ENCODE results near the gene PIK3R1.

Gene PIK3R1

DNA sequence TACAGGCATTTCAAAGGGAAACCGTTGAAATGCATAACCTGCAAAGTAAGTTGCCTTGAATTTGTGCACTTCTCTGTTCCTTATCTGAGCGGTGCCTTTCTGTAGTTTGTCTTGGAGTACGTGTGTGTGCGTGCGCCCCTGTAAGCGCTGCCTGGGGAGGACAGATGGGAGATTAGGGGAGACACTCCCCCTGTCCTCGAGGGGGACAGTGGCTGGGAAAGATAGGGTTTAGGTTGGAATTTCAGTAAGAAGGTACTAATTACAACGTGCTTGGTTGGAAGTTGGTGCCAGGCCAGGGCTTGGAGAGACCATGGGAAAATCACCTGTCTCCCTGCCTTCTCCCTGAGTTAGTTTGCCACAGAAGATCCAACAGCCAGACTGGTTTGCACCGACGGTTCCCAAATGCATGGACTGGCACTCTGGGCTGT, 73.2 kb downstream of the PIK3R1 start:
- H3K9me3 ChIP-seq (ENCODE audit: control insufficient read depth in 1 of 2, low read length in 2 of 2): no peaks in the 10 kb centered on the region
- peak overlapping the region; percentile 64 to 68 for H3K9ac ChIP-seq (ENCODE audit: low read depth in 1 of 2, low read length in 2 of 2)
- H3K27ac ChIP-seq (ENCODE audit: low read depth, low read length): peak overlapping the region; percentile 80
- peaks cover 59 to 69% of the 10 kb centered on the region in 2 donors for H3K4me1 ChIP-seq (ENCODE audit: control insufficient read depth in 1 of 2, insufficient read depth in 2 of 2, low read length in 2 of 2)
- peaks cover 4 to 24% of the 10 kb centered on the region in 2 donors for H3K36me3 ChIP-seq (ENCODE audit: control insufficient read depth in 1 of 2, insufficient read depth in 2 of 2, low read length in 2 of 2)
- peak overlapping the region; percentile 76 to 81 for H3K4me3 ChIP-seq (ENCODE audit: low read depth in 1 of 2, low read length in 2 of 2)
- no peaks in the 10 kb centered on the region for H3K27me3 ChIP-seq (ENCODE audit: control insufficient read depth in 1 of 2, insufficient read depth in 2 of 2, low read length in 2 of 2)

- H3K9ac ChIP-seq (ENCODE audit: low read depth in 1 of 2, low read length in 2 of 2): peak overlapping the region in 1 of 2 donors; percentile 64
- H3K27me3 ChIP-seq (ENCODE audit: control insufficient read depth in 1 of 2, insufficient read depth in 2 of 2, low read length in 2 of 2): no peaks in the 10 kb centered on the region
- H3K36me3 ChIP-seq (ENCODE audit: control insufficient read depth in 1 of 2, insufficient read depth in 2 of 2, low read length in 2 of 2): peaks cover 12 to 25% of the 10 kb centered on the region in 2 donors
- H3K4me1 ChIP-seq (ENCODE audit: control insufficient read depth in 1 of 2, insufficient read depth in 2 of 2, low read length in 2 of 2): peaks cover 54 to 61% of the 10 kb centered on the region in 2 donors
- no peak overlapping the region for H3K27ac ChIP-seq (ENCODE audit: low read depth, low read length)
- H3K9me3 ChIP-seq (ENCODE audit: control insufficient read depth in 1 of 2, low read length in 2 of 2): no peaks in the 10 kb centered on the region
- peak overlapping the region in 1 of 2 donors; percentile 81 for H3K4me3 ChIP-seq (ENCODE audit: low read depth in 1 of 2, low read length in 2 of 2)
Measured at GRCh38 chr5:68289498-68289897, 73.9 kb downstream of the PIK3R1 start.

GRCh38 chr5:68290260-68290674, 74.7 kb downstream of the PIK3R1 start:
- H3K36me3 ChIP-seq (ENCODE audit: control insufficient read depth in 1 of 2, insufficient read depth in 2 of 2, low read length in 2 of 2): peaks cover 16 to 29% of the 10 kb centered on the region in 2 donors
- no peaks in the 10 kb centered on the region for H3K9me3 ChIP-seq (ENCODE audit: control insufficient read depth in 1 of 2, low read length in 2 of 2)
- H3K27me3 ChIP-seq (ENCODE audit: control insufficient read depth in 1 of 2, insufficient read depth in 2 of 2, low read length in 2 of 2): no peaks in the 10 kb centered on the region
- H3K9ac ChIP-seq (ENCODE audit: low read depth in 1 of 2, low read length in 2 of 2): peak overlapping the region in 1 of 2 donors; percentile 64
- H3K4me1 ChIP-seq (ENCODE audit: control insufficient read depth in 1 of 2, insufficient read depth in 2 of 2, low read length in 2 of 2): peaks cover 48 to 53% of the 10 kb centered on the region in 2 donors
- H3K4me3 ChIP-seq (ENCODE audit: low read depth in 1 of 2, low read length in 2 of 2): no peak overlapping the region
- no peak overlapping the region for H3K27ac ChIP-seq (ENCODE audit: low read depth, low read length)

DNA sequence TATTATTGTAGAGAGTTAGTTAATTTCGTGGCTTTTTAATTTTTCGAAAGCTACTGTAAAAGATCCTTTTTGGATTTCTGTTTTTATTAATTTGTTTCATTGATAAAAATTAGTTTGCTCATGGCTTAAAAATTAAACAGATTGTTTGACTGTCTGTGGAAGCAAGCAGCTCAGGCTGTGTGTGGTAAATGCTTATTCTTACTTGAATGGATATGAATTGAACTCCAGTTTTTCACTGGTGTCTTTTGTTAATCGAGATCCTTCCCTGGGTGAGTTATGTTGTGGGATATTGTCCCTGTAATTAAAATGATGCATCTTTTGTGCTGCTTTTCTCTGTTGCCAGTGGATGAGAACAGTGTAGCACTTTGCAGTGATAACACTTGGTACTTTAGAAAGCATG, 75.3 kb downstream of the PIK3R1 start:
- Histone ChIP-seq H3K36me3 (ENCODE audit: control insufficient read depth in 1 of 2, insufficient read depth in 2 of 2, low read length in 2 of 2) (peaks cover 20 to 35% of the 10 kb centered on the region in 2 donors), H3K9ac (ENCODE audit: low read depth in 1 of 2, low read length in 2 of 2) (no peak overlapping the region), H3K27me3 (ENCODE audit: control insufficient read depth in 1 of 2, insufficient read depth in 2 of 2, low read length in 2 of 2) (no peaks in the 10 kb centered on the region), H3K4me3 (ENCODE audit: low read depth in 1 of 2, low read length in 2 of 2) (no peak overlapping the region), H3K27ac (ENCODE audit: low read depth, low read length) (no peak overlapping the region), H3K4me1 (ENCODE audit: control insufficient read depth in 1 of 2, insufficient read depth in 2 of 2, low read length in 2 of 2) (peaks cover 42 to 47% of the 10 kb centered on the region in 2 donors), H3K9me3 (ENCODE audit: control insufficient read depth in 1 of 2, low read length in 2 of 2) (no peaks in the 10 kb centered on the region)

DNA sequence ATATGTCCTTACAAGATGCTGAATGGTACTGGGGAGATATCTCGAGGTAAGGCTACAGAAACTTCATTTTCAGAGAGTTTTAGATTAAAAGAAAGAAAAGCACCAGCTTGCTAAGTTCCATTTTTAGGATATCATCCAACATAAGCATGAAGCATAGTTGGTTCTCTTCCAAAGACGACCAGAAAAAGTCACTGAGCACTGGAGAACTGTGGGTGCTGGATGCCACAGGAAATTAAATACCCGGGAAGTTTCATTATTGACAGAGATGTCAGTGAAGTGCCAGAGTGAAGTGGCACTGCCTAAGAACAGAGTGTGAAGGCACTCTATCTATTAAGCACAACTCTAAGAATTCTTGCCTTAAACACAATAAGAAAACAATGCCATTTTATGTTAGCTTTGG, 76.8 kb downstream of the PIK3R1 start:
- H3K4me1 ChIP-seq (ENCODE audit: control insufficient read depth in 1 of 2, insufficient read depth in 2 of 2, low read length in 2 of 2): peaks cover 27 to 34% of the 10 kb centered on the region in 2 donors
- H3K9me3 ChIP-seq (ENCODE audit: control insufficient read depth in 1 of 2, low read length in 2 of 2): no peaks in the 10 kb centered on the region
- H3K27me3 ChIP-seq (ENCODE audit: control insufficient read depth in 1 of 2, insufficient read depth in 2 of 2, low read length in 2 of 2): no peaks in the 10 kb centered on the region
- H3K4me3 ChIP-seq (ENCODE audit: low read depth in 1 of 2, low read length in 2 of 2): no peak overlapping the region
- H3K9ac ChIP-seq (ENCODE audit: low read depth in 1 of 2, low read length in 2 of 2): no peak overlapping the region
- H3K27ac ChIP-seq (ENCODE audit: low read depth, low read length): no peak overlapping the region
- H3K36me3 ChIP-seq (ENCODE audit: control insufficient read depth in 1 of 2, insufficient read depth in 2 of 2, low read length in 2 of 2): peaks cover 35 to 50% of the 10 kb centered on the region in 2 donors

DNA sequence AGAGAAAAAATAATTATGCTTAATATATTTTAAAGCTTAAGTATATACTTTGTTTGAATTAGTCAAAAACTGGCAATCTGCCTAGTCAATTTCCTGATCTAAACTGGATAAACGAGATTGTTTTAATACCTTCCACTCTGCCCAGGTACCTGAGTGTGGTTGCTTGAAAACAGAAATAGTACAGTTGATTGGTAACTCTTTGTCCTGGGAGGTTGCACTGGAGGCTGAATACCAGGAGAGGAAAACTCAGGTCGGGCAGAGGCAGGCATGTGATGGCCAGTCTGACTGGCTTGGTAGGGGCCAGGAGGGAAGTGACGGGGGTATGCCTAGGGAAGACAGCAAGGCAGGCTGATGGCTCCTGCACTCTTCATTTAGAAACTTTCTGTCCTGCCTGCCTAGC, 80.2 kb downstream of the PIK3R1 start:
- no peaks in the 10 kb centered on the region for H3K27me3 ChIP-seq (ENCODE audit: control insufficient read depth in 1 of 2, insufficient read depth in 2 of 2, low read length in 2 of 2)
- no peaks in the 10 kb centered on the region for H3K9me3 ChIP-seq (ENCODE audit: control insufficient read depth in 1 of 2, low read length in 2 of 2)
- peaks cover 0 to 7% of the 10 kb centered on the region in 2 donors for H3K4me1 ChIP-seq (ENCODE audit: control insufficient read depth in 1 of 2, insufficient read depth in 2 of 2, low read length in 2 of 2)
- H3K36me3 ChIP-seq (ENCODE audit: control insufficient read depth in 1 of 2, insufficient read depth in 2 of 2, low read length in 2 of 2): peaks cover 60 to 75% of the 10 kb centered on the region in 2 donors
- no peak overlapping the region for H3K27ac ChIP-seq (ENCODE audit: low read depth, low read length)
- H3K9ac ChIP-seq (ENCODE audit: low read depth in 1 of 2, low read length in 2 of 2): no peak overlapping the region
- H3K4me3 ChIP-seq (ENCODE audit: low read depth in 1 of 2, low read length in 2 of 2): no peak overlapping the region

- Histone ChIP-seq H3K4me1 (ENCODE audit: control insufficient read depth in 1 of 2, insufficient read depth in 2 of 2, low read length in 2 of 2) (peaks cover 0 to 4% of the 10 kb centered on the region in 2 donors), H3K4me3 (ENCODE audit: low read depth in 1 of 2, low read length in 2 of 2) (no peak overlapping the region), H3K9me3 (ENCODE audit: control insufficient read depth in 1 of 2, low read length in 2 of 2) (no peaks in the 10 kb centered on the region), H3K9ac (ENCODE audit: low read depth in 1 of 2, low read length in 2 of 2) (no peak overlapping the region), H3K27ac (ENCODE audit: low read depth, low read length) (no peak overlapping the region), H3K27me3 (ENCODE audit: control insufficient read depth in 1 of 2, insufficient read depth in 2 of 2, low read length in 2 of 2) (no peaks in the 10 kb centered on the region), H3K36me3 (ENCODE audit: control insufficient read depth in 1 of 2, insufficient read depth in 2 of 2, low read length in 2 of 2) (peaks cover 65 to 75% of the 10 kb centered on the region in 2 donors)
Measured at GRCh38 chr5:68296895-68297294, 81.3 kb downstream of the PIK3R1 start.

DNA sequence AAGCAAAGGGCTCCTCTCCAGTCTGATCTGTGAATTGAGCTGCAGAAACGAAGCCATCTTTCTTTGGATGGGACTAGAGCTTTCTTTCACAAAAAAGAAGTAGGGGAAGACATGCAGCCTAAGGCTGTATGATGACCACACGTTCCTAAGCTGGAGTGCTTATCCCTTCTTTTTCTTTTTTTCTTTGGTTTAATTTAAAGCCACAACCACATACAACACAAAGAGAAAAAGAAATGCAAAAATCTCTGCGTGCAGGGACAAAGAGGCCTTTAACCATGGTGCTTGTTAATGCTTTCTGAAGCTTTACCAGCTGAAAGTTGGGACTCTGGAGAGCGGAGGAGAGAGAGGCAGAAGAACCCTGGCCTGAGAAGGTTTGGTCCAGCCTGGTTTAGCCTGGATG, 82.1 kb downstream of the PIK3R1 start:
- Histone ChIP-seq H3K9ac (ENCODE audit: low read depth in 1 of 2, low read length in 2 of 2) (no peak overlapping the region), H3K27me3 (ENCODE audit: control insufficient read depth in 1 of 2, insufficient read depth in 2 of 2, low read length in 2 of 2) (no peaks in the 10 kb centered on the region), H3K4me1 (ENCODE audit: control insufficient read depth in 1 of 2, insufficient read depth in 2 of 2, low read length in 2 of 2) (peaks cover 0 to 8% of the 10 kb centered on the region in 2 donors), H3K9me3 (ENCODE audit: control insufficient read depth in 1 of 2, low read length in 2 of 2) (no peaks in the 10 kb centered on the region), H3K4me3 (ENCODE audit: low read depth in 1 of 2, low read length in 2 of 2) (no peak overlapping the region), H3K27ac (ENCODE audit: low read depth, low read length) (no peak overlapping the region), H3K36me3 (ENCODE audit: control insufficient read depth in 1 of 2, insufficient read depth in 2 of 2, low read length in 2 of 2) (peaks cover 65 to 71% of the 10 kb centered on the region in 2 donors)

GRCh38 chr5:68298479-68298878, 82.9 kb downstream of the PIK3R1 start:
- peaks cover 0 to 17% of the 10 kb centered on the region in 2 donors for H3K4me1 ChIP-seq (ENCODE audit: control insufficient read depth in 1 of 2, insufficient read depth in 2 of 2, low read length in 2 of 2)
- H3K36me3 ChIP-seq (ENCODE audit: control insufficient read depth in 1 of 2, insufficient read depth in 2 of 2, low read length in 2 of 2): peaks cover 62% of the 10 kb centered on the region in 2 donors
- H3K4me3 ChIP-seq (ENCODE audit: low read depth in 1 of 2, low read length in 2 of 2): no peak overlapping the region
- no peak overlapping the region for H3K27ac ChIP-seq (ENCODE audit: low read depth, low read length)
- no peak overlapping the region for H3K9ac ChIP-seq (ENCODE audit: low read depth in 1 of 2, low read length in 2 of 2)
- no peaks in the 10 kb centered on the region for H3K27me3 ChIP-seq (ENCODE audit: control insufficient read depth in 1 of 2, insufficient read depth in 2 of 2, low read length in 2 of 2)
- H3K9me3 ChIP-seq (ENCODE audit: control insufficient read depth in 1 of 2, low read length in 2 of 2): no peaks in the 10 kb centered on the region

- H3K27ac ChIP-seq (ENCODE audit: low read depth, low read length): no peak overlapping the region
- H3K9ac ChIP-seq (ENCODE audit: low read depth in 1 of 2, low read length in 2 of 2): no peak overlapping the region
- H3K36me3 ChIP-seq (ENCODE audit: control insufficient read depth in 1 of 2, insufficient read depth in 2 of 2, low read length in 2 of 2): peaks cover 57% of the 10 kb centered on the region in 2 donors
- H3K4me3 ChIP-seq (ENCODE audit: low read depth in 1 of 2, low read length in 2 of 2): no peak overlapping the region
- H3K27me3 ChIP-seq (ENCODE audit: control insufficient read depth in 1 of 2, insufficient read depth in 2 of 2, low read length in 2 of 2): no peaks in the 10 kb centered on the region
- no peaks in the 10 kb centered on the region for H3K9me3 ChIP-seq (ENCODE audit: control insufficient read depth in 1 of 2, low read length in 2 of 2)
- peaks cover 6 to 23% of the 10 kb centered on the region in 2 donors for H3K4me1 ChIP-seq (ENCODE audit: control insufficient read depth in 1 of 2, insufficient read depth in 2 of 2, low read length in 2 of 2)
Measured at GRCh38 chr5:68299105-68299504, 83.5 kb downstream of the PIK3R1 start.
